ENCODE measurements around the gene ZNF319.

ZNF319 gene

GRCh38 chr16:57977418-57978069, 22.9 kb downstream of the ZNF319 start:
- TF ChIP-seq CTCF (IDR thresholded peaks at IDR 0.05; ENCODE audit: extremely low read depth, missing control alignments) = no peak
- no peak for DNase-seq (ENCODE audit: low spot score)

GRCh38 chr16:57976331-57976796, 24.1 kb downstream of the ZNF319 start:
- TF ChIP-seq CTCF (IDR thresholded peaks at IDR 0.05; ENCODE audit: extremely low read depth, missing control alignments) = no peak
- DNase-seq (ENCODE audit: low spot score) = no peak

GRCh38 chr16:57972306-57972705, 28.2 kb downstream of the ZNF319 start:
- DNase-seq (ENCODE audit: low spot score) = no peak
- TF ChIP-seq CTCF (IDR thresholded peaks at IDR 0.05; ENCODE audit: extremely low read depth, missing control alignments) = no peak

GRCh38 chr16:57971848-57972247, 28.6 kb downstream of the ZNF319 start:
- no peak for DNase-seq (ENCODE audit: low spot score)
- no peak for TF ChIP-seq CTCF (IDR thresholded peaks at IDR 0.05; ENCODE audit: extremely low read depth, missing control alignments)

GRCh38 chr16:57970970-57971369, 29.5 kb downstream of the ZNF319 start, which contains the start of gene CNGB1:
Gene CNGB1, minus strand, starts transcription at chr16:57971128. Its CDS starts 3,842 bp downstream, at chr16:57967286.
- no peak for DNase-seq (ENCODE audit: low spot score)
- no peak for TF ChIP-seq CTCF (IDR thresholded peaks at IDR 0.05; ENCODE audit: extremely low read depth, missing control alignments)

GRCh38 chr16:57970319-57970718, 30.2 kb downstream of the ZNF319 start:
- no peak for DNase-seq (ENCODE audit: low spot score)

More at GRCh38 chr16:57970319-57970718, 30.2 kb downstream of the ZNF319 start:
- no peak for TF ChIP-seq CTCF (IDR thresholded peaks at IDR 0.05; ENCODE audit: extremely low read depth, missing control alignments)
